Effector CD4-positive, alpha-beta T cell (primary cell): ENCODE data around the gene ALG10.
"Not testable (repeated sequence)": the region's sequence is repeated elsewhere in the genome, so short reads cannot be mapped to it uniquely, and the experiment has no call there.

ENCODE experiments used
- DNase-seq: peaks from one replicate; pipeline ENCODE4 v3.0.0-alpha.2; 2020
- total RNA-seq: gene quantifications from one replicate; lab custom pipeline; 2026; lab: John Stamatoyannopoulos, UW

The ALG10 gene
- total RNA-seq, result 10.7 reads per million, percentile 33 among the genes with 10 or more reads in this experiment

- peak; percentile 95 for DNase-seq
Measured at GRCh38 chr12:34022079-34022830, at the start of gene ALG10. Gene ALG10 (plus strand): TSS chr12:34022496. CDS start chr12:34022600, 104 bp downstream.

- DNase-seq, result not testable (repeated sequence)
Measured at GRCh38 chr12:33972884-33973283, 49.4 kb upstream of the ALG10 start.

GRCh38 chr12:33977887-33978286 is 44.4 kb upstream of the ALG10 start:
- DNase-seq, result no peak

- DNase-seq, result no peak
Measured at GRCh38 chr12:33988197-33988805, 34.0 kb upstream of the ALG10 start.

- no peak for DNase-seq
Measured at GRCh38 chr12:33988913-33989312, 33.4 kb upstream of the ALG10 start.

GRCh38 chr12:33994857-33995808 is 27.2 kb upstream of the ALG10 start:
- no peak for DNase-seq

- not testable (repeated sequence) for DNase-seq
Measured at GRCh38 chr12:34008835-34009234, 13.5 kb upstream of the ALG10 start.

GRCh38 chr12:34016361-34016760 is 5.9 kb upstream of the ALG10 start:
- no peak for DNase-seq

GRCh38 chr12:34021071-34021470 is 1.2 kb upstream of the ALG10 start:
- DNase-seq, result no peak

GRCh38 chr12:34027661-34028060 is 5.4 kb downstream of the ALG10 start:
- not testable (repeated sequence) for DNase-seq

GRCh38 chr12:34030591-34030990 is 8.3 kb downstream of the ALG10 start:
- no peak for DNase-seq

- no peak for DNase-seq
Measured at GRCh38 chr12:34033628-34034296, 11.5 kb downstream of the ALG10 start.

- not testable (repeated sequence) for DNase-seq
Measured at GRCh38 chr12:34038357-34038756, 16.1 kb downstream of the ALG10 start.

- no peak for DNase-seq
Measured at GRCh38 chr12:34046570-34046969, 24.3 kb downstream of the ALG10 start.

- DNase-seq, result not testable (repeated sequence)
Measured at GRCh38 chr12:34047855-34048254, 25.6 kb downstream of the ALG10 start.

- DNase-seq, result no peak
Measured at GRCh38 chr12:34048714-34049113, 26.4 kb downstream of the ALG10 start.

GRCh38 chr12:34051486-34051885 is 29.2 kb downstream of the ALG10 start:
- DNase-seq, result no peak

- DNase-seq, result no peak
Measured at GRCh38 chr12:34054938-34055337, 32.6 kb downstream of the ALG10 start.
